NCI-H2196 (cell line): ENCODE measurements around the gene ENTPD6.
"Not testable (repeated sequence)": the region's sequence is repeated elsewhere in the genome, so short reads cannot be mapped to it uniquely, and the experiment has no call there.

ENCODE experiments used
- DNase-seq: peaks from one replicate; lab custom pipeline; 2025; ENCODE audit not compliant: unreplicated experiment; lab: John Stamatoyannopoulos, UW

ENTPD6 gene

GRCh38 chr20:25195014-25195961, at the start of gene ENTPD6:
TSS of gene ENTPD6 (plus strand) at chr20:25195712. CDS start at chr20:25206537, 10,825 bp downstream.
- peak; percentile 94 for DNase-seq

GRCh38 chr20:25146976-25147375, 48.5 kb upstream of the ENTPD6 start:
- DNase-seq: no peak

- no peak for DNase-seq
Observed at GRCh38 chr20:25147716-25148115, 47.8 kb upstream of the ENTPD6 start.

- no peak for DNase-seq
Observed at GRCh38 chr20:25148181-25148981, 47.1 kb upstream of the ENTPD6 start.

GRCh38 chr20:25148982-25149846, 46.3 kb upstream of the ENTPD6 start:
- no peak for DNase-seq

- DNase-seq: no peak
Observed at GRCh38 chr20:25150016-25150415, 45.5 kb upstream of the ENTPD6 start.

- no peak for DNase-seq
Observed at GRCh38 chr20:25158043-25158442, 37.5 kb upstream of the ENTPD6 start.

- DNase-seq: no peak
Observed at GRCh38 chr20:25160467-25160866, 35.0 kb upstream of the ENTPD6 start.

GRCh38 chr20:25160897-25161296, 34.6 kb upstream of the ENTPD6 start:
- no peak for DNase-seq

- DNase-seq: no peak
Observed at GRCh38 chr20:25165128-25165527, 30.4 kb upstream of the ENTPD6 start.

GRCh38 chr20:25166105-25166782, 29.3 kb upstream of the ENTPD6 start:
- DNase-seq: not testable (repeated sequence)

GRCh38 chr20:25173321-25173720, 22.2 kb upstream of the ENTPD6 start:
- DNase-seq: no peak

- no peak for DNase-seq
Observed at GRCh38 chr20:25173886-25174308, 21.6 kb upstream of the ENTPD6 start.

- DNase-seq: no peak
Observed at GRCh38 chr20:25176184-25176583, 19.3 kb upstream of the ENTPD6 start.

- peak; percentile 33 for DNase-seq
Observed at GRCh38 chr20:25177890-25178321, 17.6 kb upstream of the ENTPD6 start.

GRCh38 chr20:25178563-25179438, 16.7 kb upstream of the ENTPD6 start:
- peak; percentile 65 for DNase-seq

GRCh38 chr20:25179439-25180089, 15.9 kb upstream of the ENTPD6 start:
- no peak for DNase-seq

GRCh38 chr20:25184391-25184790, 11.1 kb upstream of the ENTPD6 start:
- not testable (repeated sequence) for DNase-seq

- no peak for DNase-seq
Observed at GRCh38 chr20:25187220-25187619, 8.3 kb upstream of the ENTPD6 start.
